PC-9 (cell line): ENCODE measurements around the gene ACTN2.

Experiments used
- EZH2 ChIP-seq: fragments of 200-600 bp; sonication (generic); IDR thresholded peaks from 2 replicates; pipeline ENCODE4 v1.8.0; 2017; ENCODE audit warnings: antibody characterized with exemption, low read depth
- TF ChIP-seq, protein P1 (sequence below): fragments of 200-600 bp; sonication (generic); conservative IDR thresholded peaks from 2 replicates; pipeline ENCODE4 v1.6.1; 2017; ENCODE audit warnings: mixed run types, antibody characterized with exemption, mild to moderate bottlenecking, moderate library complexity

DNA sequence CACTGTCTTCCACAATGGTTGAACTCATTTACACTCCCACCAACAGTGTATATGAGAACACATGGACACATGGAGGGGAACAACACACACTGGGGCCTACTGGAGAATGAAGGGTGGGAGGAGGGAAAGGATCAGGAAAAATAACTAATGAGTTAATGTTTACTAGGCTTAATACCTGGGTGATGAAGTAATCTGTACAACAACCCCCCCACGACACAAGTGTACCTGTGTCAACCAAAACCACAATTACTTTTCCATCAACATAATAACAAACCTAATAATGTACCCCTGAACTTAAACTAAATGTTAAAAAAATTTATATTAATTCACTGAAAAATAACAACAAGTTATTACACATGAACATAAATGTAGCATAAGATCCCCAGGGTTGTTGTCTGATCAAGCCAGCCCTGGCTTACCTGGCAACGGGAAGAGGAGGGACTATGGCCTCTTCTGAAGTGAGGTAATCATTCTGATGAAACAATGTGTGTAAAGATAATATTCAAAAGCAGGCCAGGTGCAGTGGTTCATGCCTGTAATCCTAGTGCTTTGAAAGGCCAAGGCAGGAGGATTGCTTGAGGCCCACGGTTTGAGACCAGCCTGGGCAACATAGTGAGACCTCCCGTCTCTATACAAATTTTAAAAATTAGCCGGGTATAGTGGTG lies 41.2 kb upstream of the ACTN2 start:
- TF ChIP-seq, protein P1, sequence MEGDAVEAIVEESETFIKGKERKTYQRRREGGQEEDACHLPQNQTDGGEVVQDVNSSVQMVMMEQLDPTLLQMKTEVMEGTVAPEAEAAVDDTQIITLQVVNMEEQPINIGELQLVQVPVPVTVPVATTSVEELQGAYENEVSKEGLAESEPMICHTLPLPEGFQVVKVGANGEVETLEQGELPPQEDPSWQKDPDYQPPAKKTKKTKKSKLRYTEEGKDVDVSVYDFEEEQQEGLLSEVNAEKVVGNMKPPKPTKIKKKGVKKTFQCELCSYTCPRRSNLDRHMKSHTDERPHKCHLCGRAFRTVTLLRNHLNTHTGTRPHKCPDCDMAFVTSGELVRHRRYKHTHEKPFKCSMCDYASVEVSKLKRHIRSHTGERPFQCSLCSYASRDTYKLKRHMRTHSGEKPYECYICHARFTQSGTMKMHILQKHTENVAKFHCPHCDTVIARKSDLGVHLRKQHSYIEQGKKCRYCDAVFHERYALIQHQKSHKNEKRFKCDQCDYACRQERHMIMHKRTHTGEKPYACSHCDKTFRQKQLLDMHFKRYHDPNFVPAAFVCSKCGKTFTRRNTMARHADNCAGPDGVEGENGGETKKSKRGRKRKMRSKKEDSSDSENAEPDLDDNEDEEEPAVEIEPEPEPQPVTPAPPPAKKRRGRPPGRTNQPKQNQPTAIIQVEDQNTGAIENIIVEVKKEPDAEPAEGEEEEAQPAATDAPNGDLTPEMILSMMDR: no peak
- TF ChIP-seq EZH2: no peak
